ENCODE results near the gene MDN1.

DNA sequence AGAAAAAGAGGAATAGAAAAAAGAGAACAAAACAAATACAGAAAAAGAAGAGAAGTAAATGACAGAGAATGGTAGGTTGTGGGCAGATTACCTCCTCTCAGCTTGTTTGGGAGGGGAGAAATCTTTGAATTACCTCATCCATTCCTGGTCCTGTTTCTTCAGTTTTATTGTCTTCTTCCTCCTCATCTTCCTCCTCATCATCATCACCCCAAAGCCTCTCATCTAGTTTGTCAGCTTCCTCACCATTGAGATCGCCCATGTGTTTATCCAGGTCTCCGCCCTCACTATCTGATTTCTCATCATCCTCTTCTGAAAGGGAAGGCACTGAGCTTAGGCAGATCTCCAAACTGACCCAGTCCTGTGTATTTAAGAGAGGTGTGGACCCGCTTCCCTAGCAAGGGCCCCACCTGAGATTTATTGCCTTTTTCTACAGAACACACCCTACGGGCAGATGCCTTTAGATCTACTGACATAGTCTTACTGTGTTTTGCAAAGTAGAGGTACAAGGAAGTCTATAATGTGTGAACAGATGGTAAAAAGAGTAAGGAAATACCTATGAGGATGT is 156.9 kb downstream of the MDN1 start:
- TF ChIP-seq, protein P1, sequence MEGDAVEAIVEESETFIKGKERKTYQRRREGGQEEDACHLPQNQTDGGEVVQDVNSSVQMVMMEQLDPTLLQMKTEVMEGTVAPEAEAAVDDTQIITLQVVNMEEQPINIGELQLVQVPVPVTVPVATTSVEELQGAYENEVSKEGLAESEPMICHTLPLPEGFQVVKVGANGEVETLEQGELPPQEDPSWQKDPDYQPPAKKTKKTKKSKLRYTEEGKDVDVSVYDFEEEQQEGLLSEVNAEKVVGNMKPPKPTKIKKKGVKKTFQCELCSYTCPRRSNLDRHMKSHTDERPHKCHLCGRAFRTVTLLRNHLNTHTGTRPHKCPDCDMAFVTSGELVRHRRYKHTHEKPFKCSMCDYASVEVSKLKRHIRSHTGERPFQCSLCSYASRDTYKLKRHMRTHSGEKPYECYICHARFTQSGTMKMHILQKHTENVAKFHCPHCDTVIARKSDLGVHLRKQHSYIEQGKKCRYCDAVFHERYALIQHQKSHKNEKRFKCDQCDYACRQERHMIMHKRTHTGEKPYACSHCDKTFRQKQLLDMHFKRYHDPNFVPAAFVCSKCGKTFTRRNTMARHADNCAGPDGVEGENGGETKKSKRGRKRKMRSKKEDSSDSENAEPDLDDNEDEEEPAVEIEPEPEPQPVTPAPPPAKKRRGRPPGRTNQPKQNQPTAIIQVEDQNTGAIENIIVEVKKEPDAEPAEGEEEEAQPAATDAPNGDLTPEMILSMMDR (IDR thresholded peaks at IDR 0.05): no peak
- no peak for TF ChIP-seq POLR2A (IDR thresholded peaks at IDR 0.05)
- no peak for TF ChIP-seq POLR2AphosphoS5 (IDR thresholded peaks at IDR 0.05)
